GM23248 (cell line): ENCODE results near the gene EVL.

Experiments
- EZH2 ChIP-seq: fragments of 200-600 bp; sonication (generic); IDR thresholded peaks from 2 replicates; pipeline ENCODE4 v1.6.1; 2018; ENCODE audit warnings: antibody characterized with exemption, mild to moderate bottlenecking; ENCODE audit not compliant: insufficient read depth, poor library complexity, severe bottlenecking
- EZH2phosphoT487 ChIP-seq: fragments of 200-600 bp; sonication (generic); IDR thresholded peaks from 2 replicates; pipeline ENCODE4 v1.6.1; 2018; ENCODE audit warnings: antibody characterized with exemption, moderate library complexity, mild to moderate bottlenecking, low read depth; ENCODE audit not compliant: insufficient read depth

- TF ChIP-seq EZH2phosphoT487 (no peak), EZH2 (no peak)
Observed at GRCh38 chr14:100126401-100126800, 61.2 kb downstream of the EVL start.
